ENCODE results near the gene ACRBP.
"Not testable (repeated sequence)": the region's sequence is repeated elsewhere in the genome, so short reads cannot be mapped to it uniquely, and the experiment has no call there.

Gene ACRBP

GRCh38 chr12:6618483-6619225 is 28.6 kb downstream of the ACRBP start:
- in situ Hi-C loops (cut with MboI; ENCODE audit: low sequenced_read_pairs), result no loop called here

- in situ Hi-C loops (cut with MboI; ENCODE audit: low sequenced_read_pairs), result no loop called here
Observed at GRCh38 chr12:6615802-6616201, 31.4 kb downstream of the ACRBP start.

- in situ Hi-C loops (cut with MboI; ENCODE audit: low sequenced_read_pairs), result no loop called here
Observed at GRCh38 chr12:6614513-6615172, 32.6 kb downstream of the ACRBP start.

GRCh38 chr12:6613776-6614512 is 33.3 kb downstream of the ACRBP start:
- in situ Hi-C loops (cut with MboI; ENCODE audit: low sequenced_read_pairs), result no loop called here

- in situ Hi-C loops (cut with MboI; ENCODE audit: low sequenced_read_pairs), result no loop called here
Observed at GRCh38 chr12:6613015-6613775, 34.0 kb downstream of the ACRBP start.

- in situ Hi-C loops (cut with MboI; ENCODE audit: low sequenced_read_pairs), result no loop called here
Observed at GRCh38 chr12:6612652-6613014, 34.6 kb downstream of the ACRBP start.

- in situ Hi-C loops (cut with MboI; ENCODE audit: low sequenced_read_pairs), result no loop called here
Observed at GRCh38 chr12:6612247-6612646, 35.0 kb downstream of the ACRBP start.

- in situ Hi-C loops (cut with MboI; ENCODE audit: low sequenced_read_pairs), result no loop called here
Observed at GRCh38 chr12:6608592-6609281, 38.5 kb downstream of the ACRBP start.

- in situ Hi-C loops (cut with MboI; ENCODE audit: low sequenced_read_pairs), result no loop called here
Observed at GRCh38 chr12:6607751-6608591, 39.3 kb downstream of the ACRBP start.

GRCh38 chr12:6606331-6607131 is 40.7 kb downstream of the ACRBP start:
- in situ Hi-C loops (cut with MboI; ENCODE audit: low sequenced_read_pairs), result no loop called here

GRCh38 chr12:6605421-6606330 is 41.6 kb downstream of the ACRBP start:
- in situ Hi-C loops (cut with MboI; ENCODE audit: low sequenced_read_pairs), result no loop called here

GRCh38 chr12:6604259-6605029 is 42.8 kb downstream of the ACRBP start:
- in situ Hi-C loops (cut with MboI; ENCODE audit: low sequenced_read_pairs), result no loop called here

GRCh38 chr12:6603095-6603567 is 44.1 kb downstream of the ACRBP start:
- in situ Hi-C loops (cut with MboI; ENCODE audit: low sequenced_read_pairs), result no loop called here

GRCh38 chr12:6602526-6602925 is 44.7 kb downstream of the ACRBP start:
- in situ Hi-C loops (cut with MboI; ENCODE audit: low sequenced_read_pairs), result no loop called here

- in situ Hi-C loops (cut with MboI; ENCODE audit: low sequenced_read_pairs), result not testable (repeated sequence)
Observed at GRCh38 chr12:6595673-6596072, 51.6 kb downstream of the ACRBP start.

GRCh38 chr12:6592087-6592486 is 55.1 kb downstream of the ACRBP start:
- in situ Hi-C loops (cut with MboI; ENCODE audit: low sequenced_read_pairs), result no loop called here

All from hTERT RPE-1 (cell line).